Measurements from ENCODE around the gene CD19.

DNA sequence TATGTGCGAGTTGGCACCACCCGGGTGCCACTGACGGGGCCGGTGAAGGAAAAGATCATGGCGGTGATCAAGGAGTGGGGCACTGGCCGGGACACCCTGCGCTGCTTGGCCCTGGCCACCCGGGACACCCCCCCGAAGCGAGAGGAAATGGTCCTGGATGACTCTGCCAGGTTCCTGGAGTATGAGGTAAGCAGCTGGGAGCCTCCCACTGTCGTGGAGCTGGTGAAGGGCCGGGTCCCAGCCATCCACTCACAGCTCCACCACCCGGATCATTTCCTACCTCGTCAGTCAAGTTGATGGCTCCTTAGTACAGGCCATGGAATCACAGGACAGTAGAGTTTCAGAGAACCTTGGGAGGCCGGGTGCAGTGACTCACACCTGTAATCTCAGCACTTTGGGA is 33.5 kb upstream of the CD19 start:
- TF ChIP-seq, protein P1, sequence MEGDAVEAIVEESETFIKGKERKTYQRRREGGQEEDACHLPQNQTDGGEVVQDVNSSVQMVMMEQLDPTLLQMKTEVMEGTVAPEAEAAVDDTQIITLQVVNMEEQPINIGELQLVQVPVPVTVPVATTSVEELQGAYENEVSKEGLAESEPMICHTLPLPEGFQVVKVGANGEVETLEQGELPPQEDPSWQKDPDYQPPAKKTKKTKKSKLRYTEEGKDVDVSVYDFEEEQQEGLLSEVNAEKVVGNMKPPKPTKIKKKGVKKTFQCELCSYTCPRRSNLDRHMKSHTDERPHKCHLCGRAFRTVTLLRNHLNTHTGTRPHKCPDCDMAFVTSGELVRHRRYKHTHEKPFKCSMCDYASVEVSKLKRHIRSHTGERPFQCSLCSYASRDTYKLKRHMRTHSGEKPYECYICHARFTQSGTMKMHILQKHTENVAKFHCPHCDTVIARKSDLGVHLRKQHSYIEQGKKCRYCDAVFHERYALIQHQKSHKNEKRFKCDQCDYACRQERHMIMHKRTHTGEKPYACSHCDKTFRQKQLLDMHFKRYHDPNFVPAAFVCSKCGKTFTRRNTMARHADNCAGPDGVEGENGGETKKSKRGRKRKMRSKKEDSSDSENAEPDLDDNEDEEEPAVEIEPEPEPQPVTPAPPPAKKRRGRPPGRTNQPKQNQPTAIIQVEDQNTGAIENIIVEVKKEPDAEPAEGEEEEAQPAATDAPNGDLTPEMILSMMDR (IDR thresholded peaks at IDR 0.05), result no peak
- TF ChIP-seq POLR2A (IDR thresholded peaks at IDR 0.05) (no peak), POLR2AphosphoS5 (IDR thresholded peaks at IDR 0.05; ENCODE audit: insufficient read depth in 1 of 2, low read depth in 1 of 2) (no peak)
